ENCODE measurements around the gene CRTC1.

GRCh38 chr19:18807861-18808331, 124.4 kb downstream of the CRTC1 start:
- TF ChIP-seq ATF2 (CRISPR knock-in tag; IDR thresholded peaks at IDR 0.05) (no peak), HBP1 (CRISPR knock-in tag; IDR thresholded peaks at IDR 0.05) (no peak)

Measured in K562 (cell line).